Stimulated activated CD8-positive, alpha-beta memory T cell treated with anti-CD3 and anti-CD28 coated beads, Interleukin-7, amount 100 ng/mL, for 4 hours (primary cell): ENCODE results near the gene TIMM17B.

Experiments
- DNase-seq, 2 donors: peaks; one replicate each; pipeline ENCODE4 v3.0.0-alpha.2; 2020; ENCODE audit warnings: low read depth in 2 of 2

The TIMM17B gene

GRCh38 chrX:48918643-48919340 lies 21.2 kb upstream of the TIMM17B start, which contains the start of gene PIM2:
Gene PIM2, minus strand, starts transcription at chrX:48919024. Its CDS starts 190 bp downstream, at chrX:48918834.
- peak; percentile 88 for DNase-seq

- no peak for DNase-seq
Observed at GRCh38 chrX:48918301-48918642, 20.7 kb upstream of the TIMM17B start.

DNA sequence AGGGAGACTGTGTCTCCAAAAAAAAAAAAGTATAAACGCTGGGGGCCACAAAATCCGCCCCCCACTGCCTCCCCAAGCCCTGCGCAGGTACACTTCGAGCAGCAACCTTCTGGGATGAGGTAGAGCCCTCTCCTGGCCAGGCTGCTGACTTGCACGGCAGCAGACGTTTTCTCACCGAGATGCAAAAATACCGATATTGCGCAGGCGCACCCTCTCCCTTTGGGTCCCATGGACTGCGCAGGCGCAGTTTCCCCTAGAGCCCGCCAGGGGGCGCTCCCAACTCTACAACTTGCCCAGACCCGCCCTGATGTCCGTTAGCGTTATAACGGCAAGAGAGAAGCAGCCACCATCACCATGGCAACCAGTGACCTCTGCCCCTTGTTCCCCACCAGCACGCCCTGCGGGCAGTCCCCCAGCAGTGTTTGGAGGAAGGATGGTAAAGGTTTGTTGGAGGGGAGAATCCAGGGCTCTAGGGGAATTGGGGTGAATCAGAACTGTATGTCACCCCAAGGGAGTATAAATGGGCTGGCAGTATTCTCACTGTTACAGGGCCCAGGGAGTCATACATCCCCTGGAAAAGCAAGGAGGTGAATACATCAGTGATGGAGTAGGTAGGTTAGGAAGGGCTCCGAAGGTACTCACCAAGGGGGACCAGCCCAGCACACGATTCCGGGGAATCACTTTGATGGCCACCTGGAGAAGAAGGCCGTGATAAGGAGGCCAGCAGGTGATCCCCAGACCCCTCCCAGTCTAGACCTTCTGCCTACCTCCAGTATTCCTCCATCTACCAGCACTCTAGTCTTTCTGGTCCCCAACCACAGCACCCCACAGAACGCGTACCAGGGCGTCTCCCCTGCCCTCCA lies 19.8 kb upstream of the TIMM17B start:
- peak; percentile 78 to 79 for DNase-seq

DNA sequence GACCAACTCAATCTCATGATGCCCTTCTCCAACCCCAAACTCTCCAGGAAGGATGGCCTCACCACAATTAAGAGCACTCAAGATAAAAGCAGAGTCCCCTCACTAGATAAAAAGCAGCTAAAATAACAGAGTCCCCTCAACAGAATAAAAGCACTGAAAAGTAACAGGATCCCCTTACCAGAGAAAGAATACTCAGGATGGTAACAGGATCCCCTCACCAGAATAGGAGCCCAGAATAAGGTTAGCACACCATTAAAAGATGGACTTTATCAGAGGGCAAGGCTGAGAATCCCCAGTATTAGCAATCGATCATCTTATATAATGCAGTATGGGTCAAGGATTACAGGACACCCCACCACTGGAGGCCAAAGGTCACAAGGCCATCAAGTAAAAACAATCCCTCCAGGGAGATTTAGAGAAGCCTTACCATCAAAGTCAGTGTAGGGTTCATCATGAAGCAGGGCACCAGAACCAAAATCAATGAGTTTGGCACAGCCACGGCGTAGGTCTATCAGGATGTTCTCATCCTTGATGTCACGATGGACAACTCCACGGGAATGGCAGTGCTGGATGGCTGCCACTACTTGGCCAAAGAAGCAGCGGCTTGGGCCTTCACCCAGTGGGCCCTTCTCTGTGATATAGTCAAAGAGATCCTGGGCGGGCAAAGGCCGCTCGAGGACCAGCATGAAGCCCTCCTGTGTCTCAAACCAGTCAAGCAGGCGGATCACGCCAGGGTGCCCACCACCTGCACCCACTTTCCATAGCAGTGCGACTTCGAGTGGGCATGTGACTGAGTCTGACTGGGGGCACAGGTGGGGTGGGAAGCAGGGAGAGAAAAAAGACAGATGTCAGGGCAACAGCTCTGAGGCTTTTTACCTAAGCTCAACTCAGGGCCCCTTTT lies 17.3 kb upstream of the TIMM17B start:
- DNase-seq = no peak

GRCh38 chrX:48913605-48914366 lies 16.2 kb upstream of the TIMM17B start:
- no peak for DNase-seq

GRCh38 chrX:48911412-48912182 lies 14.0 kb upstream of the TIMM17B start, which contains the start of gene SLC35A2:
Gene SLC35A2, minus strand, starts transcription at chrX:48911646. Its CDS starts 10 bp downstream, at chrX:48911636.
- DNase-seq = peak; percentile 72 to 76

GRCh38 chrX:48910926-48911411 lies 13.4 kb upstream of the TIMM17B start:
- DNase-seq = no peak

DNA sequence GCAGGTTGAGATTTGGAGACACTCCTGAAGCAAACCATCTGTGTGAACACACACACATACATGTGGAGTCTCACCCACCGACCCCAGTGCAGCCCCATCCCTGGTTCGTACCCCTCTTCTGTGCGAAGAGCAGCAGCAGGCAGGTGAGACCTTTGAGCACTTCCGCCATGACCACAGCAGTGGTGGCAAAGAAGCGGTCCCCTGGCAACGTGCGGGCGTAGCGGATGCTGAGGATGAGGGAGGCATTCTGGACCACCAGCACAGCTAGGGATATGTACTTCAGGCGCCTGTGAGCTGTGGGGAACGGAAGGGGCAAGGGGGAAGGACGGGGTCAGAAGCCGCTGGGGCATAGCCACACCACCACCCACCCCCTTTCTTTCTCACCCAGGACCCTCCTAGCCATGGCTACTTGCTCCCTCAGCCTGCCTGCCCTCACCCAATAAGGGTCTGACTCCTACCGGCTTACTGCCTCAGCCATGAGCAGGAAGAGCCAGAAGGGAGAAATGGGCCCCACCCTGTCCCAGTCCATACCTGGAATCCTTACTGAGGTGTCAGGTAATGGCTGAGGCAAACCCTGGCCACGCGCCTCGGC lies 12.2 kb upstream of the TIMM17B start:
- DNase-seq = no peak

GRCh38 chrX:48908600-48908999 lies 11.0 kb upstream of the TIMM17B start:
- no peak for DNase-seq

DNA sequence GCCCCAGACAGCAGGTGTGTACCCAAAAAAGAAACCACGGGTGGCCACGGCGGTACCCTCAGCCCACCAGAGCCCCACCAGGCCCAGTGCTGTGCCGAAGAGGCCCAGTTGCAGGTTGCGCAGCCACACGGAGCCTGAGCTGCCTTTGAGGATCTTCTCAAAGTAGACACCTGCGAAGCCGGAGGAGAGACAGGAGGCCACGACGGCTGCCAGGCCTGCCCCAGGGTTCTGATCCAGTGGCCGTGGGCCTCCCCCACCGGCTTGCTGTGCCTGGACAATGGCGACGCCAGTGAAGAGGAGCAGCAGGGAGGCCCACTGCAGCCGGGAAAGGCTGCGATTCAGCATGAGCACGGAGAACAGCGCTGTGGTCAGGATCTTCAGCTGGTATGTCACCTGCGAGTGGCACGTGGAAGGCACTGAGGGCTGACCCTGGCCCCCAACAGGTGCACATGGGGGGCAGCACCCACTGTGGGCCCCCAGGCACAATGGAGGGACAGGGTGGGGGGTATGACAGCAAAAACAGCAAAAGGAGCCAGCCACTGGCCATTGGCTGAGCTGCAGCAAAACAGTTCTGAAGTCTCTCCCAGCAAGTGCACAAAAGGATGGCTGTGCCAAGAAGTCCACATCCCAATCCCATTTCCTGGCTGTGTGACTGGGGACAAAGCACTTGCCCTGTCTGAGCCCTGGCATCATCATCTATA lies 7.7 kb upstream of the TIMM17B start:
- no peak for DNase-seq

- no peak for DNase-seq
Observed at GRCh38 chrX:48904626-48905025, 7.1 kb upstream of the TIMM17B start.

DNA sequence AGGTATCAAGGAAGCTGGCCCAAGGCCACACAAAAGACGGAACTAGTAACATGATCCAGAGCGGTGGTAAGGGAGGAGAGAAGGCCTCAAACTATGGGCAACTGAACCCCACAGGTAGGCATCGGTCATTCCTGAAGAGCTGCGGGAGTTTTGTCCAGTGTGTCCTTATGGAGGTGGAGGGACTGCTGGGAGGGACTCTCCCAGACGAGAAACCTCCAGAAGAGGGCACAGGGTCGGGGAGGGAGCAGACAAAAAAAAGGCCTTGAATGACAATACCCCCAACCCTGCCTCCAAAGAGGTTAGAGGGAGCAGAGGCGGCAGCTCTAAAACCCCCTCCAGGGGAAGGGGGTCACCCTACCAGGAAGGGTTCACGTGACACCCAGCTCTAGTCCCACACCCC lies 6.6 kb upstream of the TIMM17B start:
- DNase-seq = no peak

GRCh38 chrX:48903290-48903689 lies 5.7 kb upstream of the TIMM17B start:
- DNase-seq = no peak

GRCh38 chrX:48902776-48903175 lies 5.2 kb upstream of the TIMM17B start:
- DNase-seq = no peak

DNA sequence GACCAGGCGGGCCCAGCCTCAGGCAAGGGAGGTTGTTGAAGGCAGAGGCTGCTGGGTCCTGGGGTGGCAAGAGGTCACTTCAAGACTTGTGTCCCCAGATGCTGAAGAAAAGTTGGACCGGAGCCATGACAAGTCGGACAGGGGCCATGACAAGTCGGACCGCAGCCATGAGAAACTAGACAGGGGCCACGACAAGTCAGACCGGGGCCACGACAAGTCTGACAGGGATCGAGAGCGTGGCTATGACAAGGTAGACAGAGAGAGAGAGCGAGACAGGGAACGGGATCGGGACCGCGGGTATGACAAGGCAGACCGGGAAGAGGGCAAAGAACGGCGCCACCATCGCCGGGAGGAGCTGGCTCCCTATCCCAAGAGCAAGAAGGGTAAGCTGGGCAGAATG lies 4.6 kb upstream of the TIMM17B start:
- DNase-seq = no peak

GRCh38 chrX:48901069-48901468 lies 3.5 kb upstream of the TIMM17B start:
- DNase-seq = no peak

DNA sequence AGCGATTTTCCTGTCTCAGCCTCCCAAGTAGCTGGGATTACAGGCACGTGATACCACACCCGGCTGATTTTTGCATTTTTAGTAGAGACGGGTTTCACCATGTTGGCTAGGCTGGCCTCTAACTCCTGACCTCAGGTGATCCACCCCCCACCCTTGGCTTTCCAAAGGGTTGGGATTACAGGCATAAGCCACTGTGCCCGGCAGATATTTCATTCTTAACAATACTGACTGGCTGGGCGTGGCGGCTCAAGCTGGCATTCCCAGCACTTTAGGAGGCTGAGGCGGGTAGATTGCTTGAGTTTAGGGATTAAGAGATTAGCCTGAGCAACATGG lies 1.5 kb upstream of the TIMM17B start:
- no peak for DNase-seq

GRCh38 chrX:48897157-48897624 lies 377 bp downstream of the TIMM17B start:
- peak; percentile 35 to 45 for DNase-seq

GRCh38 chrX:48896611-48897011 lies 957 bp downstream of the TIMM17B start:
- DNase-seq = no peak
